MCF 10A (cell line): ENCODE results near the gene ZFAND3. TPM values are rescaled to one million over a fixed set of nuclear protein-coding genes. Genes with fewer than 3 reads are reported as not detected.

Source experiments
- BruUV-seq: library from RNA; stranded (reverse); fragments of 400-500 nt; replicated peaks from 2 replicates; lab custom pipeline; 2021; lab: Mats Ljungman, UMichigan
- CTCF ChIA-PET: fragments of 300-600 bp; sonication (Branson Sonifier 250); formaldehyde crosslinking; extraction: SDS; loops from one replicate; lab custom pipeline; 2021; ENCODE audit warnings: antibody characterized with exemption, inconsistent platforms; lab: Yijun Ruan, JAX
- POLR2A ChIA-PET: fragments of 300-600, 350-650 bp; sonication (Branson Sonifier 250); formaldehyde crosslinking; extraction: SDS; loops from one replicate; lab custom pipeline; 2020; ENCODE audit warnings: antibody characterized with exemption, inconsistent platforms; lab: Yijun Ruan, JAX
- DNase-seq: peaks from one replicate; pipeline ENCODE4 v3.0.0-alpha.2; 2018; ENCODE audit not compliant: unreplicated experiment
- H3K27ac Mint-ChIP-seq: one replicate; pipeline ENCODE4 v1.8.0; 2022; ENCODE audit warnings: mild to moderate bottlenecking, low read depth, mixed read lengths; ENCODE audit not compliant: unreplicated experiment
- H3K27me3 Mint-ChIP-seq: one replicate; pipeline ENCODE4 v1.8.0; 2022; ENCODE audit warnings: mixed read lengths; ENCODE audit not compliant: insufficient read depth, unreplicated experiment
- H3K36me3 Mint-ChIP-seq: one replicate; pipeline ENCODE4 v1.8.0; 2022; ENCODE audit warnings: mild to moderate bottlenecking, moderate library complexity, mixed read lengths; ENCODE audit not compliant: insufficient read depth, unreplicated experiment
- H3K4me1 Mint-ChIP-seq: one replicate; pipeline ENCODE4 v1.8.0; 2022; ENCODE audit warnings: mixed read lengths; ENCODE audit not compliant: insufficient read depth, unreplicated experiment
- H3K4me3 Mint-ChIP-seq: one replicate; pipeline ENCODE4 v1.8.0; 2022; ENCODE audit warnings: mild to moderate bottlenecking, moderate library complexity, mixed read lengths; ENCODE audit not compliant: unreplicated experiment
- H3K9me3 Mint-ChIP-seq: one replicate; pipeline ENCODE4 v1.8.0; 2022; ENCODE audit warnings: mixed read lengths; ENCODE audit not compliant: unreplicated experiment
- intact Hi-C: fragments of 100-400 bp; cut with micrococcal nuclease; formaldehyde crosslinking; loops from 2 replicates; pipeline ENCODE4 v1.14.1; 2022
- total RNA-seq: library from RNA; stranded (reverse); gene quantifications from 2 replicates; pipeline ENCODE4 v1.2.3, GENCODE V29; 2022
- TF ChIP-seq, protein P1 (sequence below): fragments of 200-600 bp; IDR thresholded peaks from one replicate; pipeline ENCODE4 v1.8.0; 2022; ENCODE audit warnings: antibody characterized with exemption, mild to moderate bottlenecking; ENCODE audit not compliant: unreplicated experiment

Gene ZFAND3
- total RNA-seq, 1 experiment from 2014 or later = 100 TPM

DNA sequence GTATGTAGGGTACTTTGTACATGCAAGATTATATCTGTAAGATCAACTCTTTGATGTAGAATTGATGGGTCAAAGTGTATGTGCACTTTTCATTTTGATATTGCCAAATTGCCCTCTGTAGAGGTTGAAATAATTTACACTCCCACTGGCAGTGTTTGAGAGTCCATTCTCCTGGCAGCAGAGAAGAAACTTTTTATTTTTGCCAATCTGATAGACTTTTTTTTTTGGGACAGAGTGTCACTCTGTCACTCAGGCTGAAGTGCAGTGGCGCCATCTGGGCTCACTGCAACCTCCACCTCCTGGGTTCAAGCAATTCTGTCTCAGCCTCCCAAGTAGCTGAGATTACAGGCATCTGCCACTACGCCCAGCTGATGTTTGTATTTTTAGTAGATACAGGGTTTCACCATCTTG lies 199.2 kb downstream of the ZFAND3 start:
- CTCF ChIA-PET = no interaction called here
- Mint-ChIP-seq H3K4me3 (no peak overlapping the region), H3K27ac (no peak overlapping the region), H3K4me1 (no peaks in the 10 kb centered on the region), H3K9me3 (no peaks in the 10 kb centered on the region), H3K36me3 (no peaks in the 10 kb centered on the region), H3K27me3 (no peaks in the 10 kb centered on the region)
- intact Hi-C loops = no loop called here
- POLR2A ChIA-PET = no interaction called here
- TF ChIP-seq, protein P1, sequence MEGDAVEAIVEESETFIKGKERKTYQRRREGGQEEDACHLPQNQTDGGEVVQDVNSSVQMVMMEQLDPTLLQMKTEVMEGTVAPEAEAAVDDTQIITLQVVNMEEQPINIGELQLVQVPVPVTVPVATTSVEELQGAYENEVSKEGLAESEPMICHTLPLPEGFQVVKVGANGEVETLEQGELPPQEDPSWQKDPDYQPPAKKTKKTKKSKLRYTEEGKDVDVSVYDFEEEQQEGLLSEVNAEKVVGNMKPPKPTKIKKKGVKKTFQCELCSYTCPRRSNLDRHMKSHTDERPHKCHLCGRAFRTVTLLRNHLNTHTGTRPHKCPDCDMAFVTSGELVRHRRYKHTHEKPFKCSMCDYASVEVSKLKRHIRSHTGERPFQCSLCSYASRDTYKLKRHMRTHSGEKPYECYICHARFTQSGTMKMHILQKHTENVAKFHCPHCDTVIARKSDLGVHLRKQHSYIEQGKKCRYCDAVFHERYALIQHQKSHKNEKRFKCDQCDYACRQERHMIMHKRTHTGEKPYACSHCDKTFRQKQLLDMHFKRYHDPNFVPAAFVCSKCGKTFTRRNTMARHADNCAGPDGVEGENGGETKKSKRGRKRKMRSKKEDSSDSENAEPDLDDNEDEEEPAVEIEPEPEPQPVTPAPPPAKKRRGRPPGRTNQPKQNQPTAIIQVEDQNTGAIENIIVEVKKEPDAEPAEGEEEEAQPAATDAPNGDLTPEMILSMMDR = no peak
- no TSS peak for BruUV-seq
- no peak for DNase-seq

GRCh38 chr6:38020593-38020992 lies 201.1 kb downstream of the ZFAND3 start:
- CTCF ChIA-PET = interaction anchor here (0.7 to 1.1 kb wide), 2 partner anchors 12 to 90 kb away, joined by 3 read pairs; no protein-coding TSS in a partner anchor
- Mint-ChIP-seq H3K27ac (no peak overlapping the region), H3K4me1 (no peaks in the 10 kb centered on the region), H3K4me3 (no peak overlapping the region), H3K9me3 (peaks cover 7% of the 10 kb centered on the region), H3K36me3 (no peaks in the 10 kb centered on the region), H3K27me3 (no peaks in the 10 kb centered on the region)
- DNase-seq = no peak
- intact Hi-C loops = no loop called here
- no TSS peak for BruUV-seq
- TF ChIP-seq, protein P1 = no peak
- POLR2A ChIA-PET = interaction anchor here (0.6 kb wide), 1 partner anchor 160 kb away, joined by 3 read pairs; no protein-coding TSS in a partner anchor

GRCh38 chr6:38021029-38021428 lies 201.5 kb downstream of the ZFAND3 start:
- no peak for DNase-seq
- Mint-ChIP-seq H3K4me3 (no peak overlapping the region), H3K36me3 (no peaks in the 10 kb centered on the region), H3K9me3 (peaks cover 7% of the 10 kb centered on the region), H3K27ac (no peak overlapping the region), H3K27me3 (no peaks in the 10 kb centered on the region), H3K4me1 (no peaks in the 10 kb centered on the region)
- CTCF ChIA-PET = interaction anchor here (0.7 to 1.1 kb wide), 2 partner anchors 12 to 90 kb away, joined by 3 read pairs; no protein-coding TSS in a partner anchor
- TF ChIP-seq, protein P1 = no peak
- intact Hi-C loops = no loop called here
- POLR2A ChIA-PET = no interaction called here
- BruUV-seq = no TSS peak

DNA sequence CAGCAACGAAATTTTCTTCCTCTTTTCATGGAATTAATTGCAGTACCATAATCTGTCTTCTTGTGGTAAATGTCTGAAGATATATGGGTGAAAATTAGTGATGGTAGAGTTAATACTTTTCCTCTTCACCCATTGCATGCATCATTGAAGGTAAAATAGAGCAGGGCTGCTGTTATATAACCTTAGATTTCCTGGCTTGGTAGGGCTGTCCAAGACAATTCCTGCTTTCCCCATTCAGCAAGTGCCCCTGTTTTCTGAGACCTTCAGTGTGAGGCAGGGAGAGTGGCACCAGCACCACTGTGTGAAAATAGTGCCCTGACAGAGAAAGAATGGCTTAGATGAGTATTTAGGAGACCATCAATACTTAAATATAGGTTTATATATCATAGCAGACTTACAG lies 202.0 kb downstream of the ZFAND3 start:
- H3K27ac Mint-ChIP-seq = no peak overlapping the region
- intact Hi-C loops = no loop called here
- no TSS peak for BruUV-seq
- DNase-seq = no peak
- TF ChIP-seq, protein P1 = no peak
- no peaks in the 10 kb centered on the region for H3K27me3 Mint-ChIP-seq
- CTCF ChIA-PET = no interaction called here
- H3K36me3 Mint-ChIP-seq = no peaks in the 10 kb centered on the region
- H3K9me3 Mint-ChIP-seq = peaks cover 7% of the 10 kb centered on the region
- H3K4me1 Mint-ChIP-seq = no peaks in the 10 kb centered on the region
- H3K4me3 Mint-ChIP-seq = no peak overlapping the region
- POLR2A ChIA-PET = no interaction called here
